ENCODE measurements around the gene SLC39A6.
"Not testable (repeated sequence)": the region's sequence is repeated elsewhere in the genome, so short reads cannot be mapped to it uniquely, and the experiment has no call there.

Gene SLC39A6

DNA sequence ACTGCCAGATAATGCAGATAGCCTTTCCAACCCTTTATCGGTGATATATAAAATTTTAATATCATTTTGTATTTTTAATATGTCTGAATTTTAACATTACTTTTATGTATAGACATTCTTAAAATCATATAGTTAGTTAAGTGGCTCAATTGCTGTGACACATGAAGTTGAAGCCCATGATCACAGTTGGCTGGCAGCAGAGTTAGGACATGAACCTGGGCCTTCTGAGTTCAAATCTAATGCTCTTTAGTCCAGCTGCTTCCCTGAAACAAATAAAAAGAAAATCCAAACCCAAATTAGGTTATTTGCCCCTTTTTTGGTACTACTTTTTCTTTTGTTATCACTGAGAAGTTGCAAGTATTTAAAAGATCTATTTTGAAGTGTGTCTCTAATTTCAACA, 6.1 kb upstream of the SLC39A6 start:
- DNase-seq (ENCODE audit: low spot score) = no peak

DNA sequence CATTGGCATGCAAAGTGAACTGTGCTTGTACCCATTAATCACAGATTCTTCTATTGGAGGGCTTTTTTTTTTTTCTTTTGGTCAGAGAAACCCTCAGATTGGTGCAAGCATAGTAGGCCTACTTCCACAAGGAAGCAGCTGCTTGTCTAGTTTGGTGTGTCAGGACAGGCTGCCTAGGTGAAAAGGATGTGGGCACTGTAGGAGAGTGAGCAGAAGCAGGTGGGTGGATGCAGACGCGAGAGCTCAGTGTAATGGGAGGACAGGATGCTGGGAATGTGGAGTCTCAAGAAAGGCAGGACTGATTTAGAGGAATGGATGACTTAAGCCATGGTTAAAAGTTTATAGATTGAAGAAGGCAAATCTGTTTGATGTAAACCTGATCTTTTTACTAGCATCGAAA, 3.6 kb upstream of the SLC39A6 start:
- no peak for DNase-seq (ENCODE audit: low spot score)

DNA sequence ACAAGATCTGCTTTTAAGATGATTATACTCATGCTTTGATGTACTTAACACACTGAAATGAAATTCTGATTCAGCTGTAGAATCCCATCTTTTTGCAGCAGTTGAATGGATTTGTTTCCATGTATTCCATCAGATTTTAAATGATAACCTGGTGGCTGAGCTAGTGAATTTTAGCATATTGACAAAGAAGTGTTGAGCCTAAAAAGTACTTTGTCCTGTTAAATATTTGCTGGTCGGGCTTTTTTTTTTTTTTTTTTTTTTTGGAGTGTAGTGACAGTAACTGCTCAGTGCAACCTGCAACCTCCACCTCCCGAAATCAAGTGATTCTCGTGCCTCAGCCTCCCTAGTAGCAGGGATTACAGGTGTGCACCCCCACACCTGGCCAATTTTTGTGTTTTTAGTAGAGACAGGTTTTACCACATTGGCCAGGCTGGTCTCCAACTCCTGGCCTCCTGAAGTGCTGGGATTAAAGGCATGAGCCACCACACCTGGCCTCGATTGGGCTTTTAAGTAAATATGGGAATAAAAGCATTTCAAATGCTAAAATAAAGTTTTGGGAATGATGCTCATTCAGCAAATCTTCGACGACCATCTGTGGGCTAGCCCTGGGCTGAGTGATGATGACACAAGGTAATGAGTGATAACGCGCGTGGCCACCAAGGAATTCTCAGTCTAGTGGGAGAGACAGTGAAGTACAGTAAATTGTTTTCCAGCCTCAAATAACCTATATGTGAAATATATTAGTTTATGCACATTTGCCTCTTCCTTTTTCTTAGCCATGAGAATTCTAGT, 2.7 kb upstream of the SLC39A6 start:
- DNase-seq (ENCODE audit: low spot score) = no peak

GRCh38 chr18:36130883-36131653, 1.9 kb upstream of the SLC39A6 start:
- DNase-seq (ENCODE audit: low spot score) = no peak

DNA sequence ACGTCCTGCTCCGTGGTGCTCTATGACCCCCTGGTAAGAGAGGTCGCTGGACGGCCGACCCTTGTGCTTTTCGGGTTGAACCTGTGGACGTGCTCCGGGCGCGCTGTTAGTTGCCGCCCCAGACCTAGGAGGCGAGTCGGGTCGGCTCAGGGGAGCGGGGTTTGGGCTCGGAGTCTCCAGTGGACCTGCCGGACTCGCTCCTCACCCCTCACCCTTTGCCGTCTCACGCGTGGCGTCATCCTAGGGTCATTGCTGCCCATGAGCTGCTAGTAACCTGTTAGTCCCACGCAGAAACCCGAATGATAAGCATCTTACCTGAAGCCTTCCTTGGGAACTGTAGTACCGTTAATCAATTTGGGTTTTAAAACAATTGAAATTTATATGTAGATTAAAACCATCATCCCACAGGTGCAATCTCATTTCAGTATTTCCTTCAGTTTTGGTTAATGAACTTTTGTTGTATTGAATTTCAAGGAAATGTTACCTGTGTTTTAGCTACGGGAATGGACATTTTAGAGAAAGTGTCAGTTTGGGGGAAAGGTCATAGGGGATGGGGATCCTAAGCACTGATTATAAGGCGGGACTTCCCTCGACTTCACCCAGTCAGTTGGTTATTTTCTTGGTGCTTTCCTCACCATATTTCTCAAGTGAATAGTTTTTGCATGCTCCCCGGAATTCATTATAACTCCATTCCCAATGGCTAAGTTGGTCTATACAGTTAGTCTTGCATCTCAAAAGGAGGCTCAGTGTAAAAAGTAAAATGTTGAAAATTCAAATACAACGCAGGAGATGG, 1.1 kb upstream of the SLC39A6 start:
- DNase-seq (ENCODE audit: low spot score) = no peak

DNA sequence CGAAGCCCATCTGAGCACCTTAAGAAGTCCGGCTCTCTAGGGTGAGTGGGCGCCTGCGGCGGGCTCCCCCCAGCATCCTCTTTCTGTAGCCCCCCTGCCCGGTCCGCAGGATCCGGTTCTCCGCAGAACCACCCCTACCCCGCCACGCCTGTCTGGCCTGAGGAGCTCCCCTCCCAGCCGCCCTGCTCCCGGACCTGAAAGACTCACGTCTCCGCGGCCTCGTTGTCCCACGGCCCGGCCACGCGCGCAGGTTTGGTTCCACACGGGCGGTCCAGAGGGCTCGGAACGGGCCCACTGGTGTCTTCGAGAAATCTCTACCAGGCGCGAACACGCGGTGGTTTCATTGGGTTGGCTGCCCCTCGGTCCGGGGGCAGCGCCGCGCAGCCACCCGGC, 237 bp downstream of the SLC39A6 start:
- no peak for DNase-seq (ENCODE audit: low spot score)

GRCh38 chr18:36128530-36128870, 640 bp downstream of the SLC39A6 start:
- no peak for DNase-seq (ENCODE audit: low spot score)

- DNase-seq (ENCODE audit: low spot score) = no peak
Observed at GRCh38 chr18:36127836-36128529, 1.2 kb downstream of the SLC39A6 start.

DNA sequence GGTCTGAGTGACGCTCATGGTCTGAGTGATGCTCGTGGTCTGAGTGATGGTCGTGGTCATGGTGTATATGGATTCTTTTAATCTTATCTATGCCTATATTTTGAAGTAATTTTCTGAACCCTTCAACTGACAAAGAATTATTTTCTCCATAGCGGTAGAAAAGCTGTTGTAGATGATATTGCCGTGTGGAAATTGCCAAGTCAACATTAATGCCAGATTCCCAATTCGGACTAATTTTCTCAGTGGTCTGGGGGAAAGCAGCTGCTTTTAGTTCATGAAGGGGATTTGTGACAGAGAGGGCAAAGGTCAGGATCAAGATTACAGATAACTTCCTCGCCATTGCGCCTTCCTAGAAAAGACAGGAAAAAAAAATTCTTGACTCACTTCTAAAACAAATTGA, 2.5 kb downstream of the SLC39A6 start:
- no peak for DNase-seq (ENCODE audit: low spot score)

DNA sequence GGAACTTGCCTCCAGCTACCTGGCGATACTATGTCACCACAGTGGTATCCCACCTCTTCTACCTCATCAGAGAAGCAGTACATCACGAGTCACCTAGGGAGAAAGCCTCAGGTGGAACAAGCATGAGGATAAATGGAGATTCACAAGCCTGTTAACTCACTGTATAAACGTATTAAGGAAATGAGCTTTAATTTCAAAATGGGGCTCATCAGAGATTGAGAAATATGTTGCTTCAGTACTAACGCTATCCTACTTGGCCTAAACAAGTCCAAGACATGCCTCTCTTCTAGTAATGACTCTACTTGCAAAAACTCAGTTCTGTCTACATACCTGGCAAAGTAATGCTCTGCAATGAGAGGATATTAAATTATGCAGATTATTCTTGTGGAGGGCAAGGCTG, 4.3 kb downstream of the SLC39A6 start:
- DNase-seq (ENCODE audit: low spot score) = no peak

GRCh38 chr18:36120297-36120696, 8.8 kb downstream of the SLC39A6 start:
- DNase-seq (ENCODE audit: low spot score) = no peak

- DNase-seq (ENCODE audit: low spot score) = not testable (repeated sequence)
Observed at GRCh38 chr18:36116771-36117170, 12.4 kb downstream of the SLC39A6 start.

DNA sequence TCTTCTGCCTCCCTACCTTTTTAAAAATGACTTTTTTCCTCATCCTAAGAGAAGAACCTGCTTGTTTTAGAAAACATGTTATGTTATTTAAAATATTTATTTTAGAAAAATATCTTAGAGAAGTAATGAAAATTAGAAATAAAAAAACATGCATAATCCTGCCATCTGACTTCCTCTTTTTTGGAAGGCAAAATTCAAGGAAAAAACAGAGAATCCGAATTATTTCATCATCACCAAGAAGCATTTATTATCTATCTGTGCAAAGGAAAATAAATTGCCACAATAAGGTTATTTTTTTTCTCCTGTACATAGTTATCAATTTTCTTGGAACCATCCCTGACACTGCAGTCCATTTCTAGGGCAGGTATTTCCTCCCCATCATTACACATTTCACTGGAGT, 14.4 kb downstream of the SLC39A6 start:
- DNase-seq (ENCODE audit: low spot score) = no peak

- no peak for DNase-seq (ENCODE audit: low spot score)
Observed at GRCh38 chr18:36114251-36114650, 14.9 kb downstream of the SLC39A6 start.

GRCh38 chr18:36112302-36112701, 16.8 kb downstream of the SLC39A6 start:
- no peak for DNase-seq (ENCODE audit: low spot score)

DNA sequence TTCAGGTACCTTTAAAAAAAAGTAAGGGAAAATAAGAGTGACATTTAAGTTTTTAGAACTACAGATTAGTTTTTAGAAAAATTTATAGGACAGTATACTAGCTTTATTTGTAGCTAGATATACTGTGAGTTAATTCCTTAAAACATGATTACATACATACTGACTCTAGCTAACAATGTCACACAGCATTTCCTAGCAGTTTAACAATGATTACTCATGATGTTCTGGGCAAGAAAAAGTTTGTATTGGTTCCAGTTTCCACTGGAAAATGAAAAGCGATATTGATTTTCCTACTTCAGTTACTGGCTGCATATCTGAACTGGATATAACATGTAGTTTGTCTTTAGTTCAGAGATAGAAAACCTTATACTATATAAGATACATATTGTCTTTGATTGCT, 19.4 kb downstream of the SLC39A6 start:
- DNase-seq (ENCODE audit: low spot score) = no peak

GRCh38 chr18:36108601-36109000, 20.5 kb downstream of the SLC39A6 start:
- no peak for DNase-seq (ENCODE audit: low spot score)

DNA sequence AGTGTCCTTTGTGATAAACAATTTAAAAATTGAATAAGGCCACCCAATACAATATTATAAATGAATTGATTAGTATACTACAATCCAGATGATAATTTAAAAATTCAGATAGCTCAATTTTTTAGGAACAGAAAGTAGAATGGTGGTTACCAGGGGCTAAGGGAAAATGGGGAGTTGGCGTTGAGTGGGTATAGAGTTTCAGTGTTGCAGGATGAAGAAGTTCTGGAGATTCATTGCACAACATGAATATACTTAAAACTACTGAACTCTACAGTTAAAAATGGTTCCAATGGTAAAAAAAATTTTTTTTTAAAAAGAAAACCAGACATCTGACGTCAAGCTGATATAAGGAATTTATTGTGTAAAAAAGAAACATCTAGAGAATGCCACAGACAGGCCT, 20.9 kb downstream of the SLC39A6 start:
- DNase-seq (ENCODE audit: low spot score) = no peak

GRCh38 chr18:36107477-36107876, 21.7 kb downstream of the SLC39A6 start:
- DNase-seq (ENCODE audit: low spot score) = no peak

DNA sequence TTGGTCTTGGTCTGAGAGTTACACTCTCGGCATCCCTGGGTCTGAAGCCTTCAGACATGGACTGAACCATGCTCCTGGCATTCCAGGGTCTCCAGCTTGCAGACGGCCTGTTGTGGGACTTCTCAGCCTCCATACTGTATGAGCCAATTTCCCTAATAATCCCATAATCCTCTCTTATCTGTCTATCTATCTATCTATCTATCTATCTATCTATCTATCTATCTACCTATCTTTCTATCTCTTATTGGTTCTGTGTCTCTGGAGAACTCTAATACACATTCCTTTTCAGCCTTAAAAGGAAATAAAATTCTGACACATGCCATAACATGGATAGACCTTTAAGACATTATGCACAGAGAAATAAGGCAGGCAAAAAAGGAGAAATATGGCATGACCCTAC, 24.4 kb downstream of the SLC39A6 start:
- no peak for DNase-seq (ENCODE audit: low spot score)

GRCh38 chr18:36101943-36102342, 27.2 kb downstream of the SLC39A6 start:
- no peak for DNase-seq (ENCODE audit: low spot score)

DNA sequence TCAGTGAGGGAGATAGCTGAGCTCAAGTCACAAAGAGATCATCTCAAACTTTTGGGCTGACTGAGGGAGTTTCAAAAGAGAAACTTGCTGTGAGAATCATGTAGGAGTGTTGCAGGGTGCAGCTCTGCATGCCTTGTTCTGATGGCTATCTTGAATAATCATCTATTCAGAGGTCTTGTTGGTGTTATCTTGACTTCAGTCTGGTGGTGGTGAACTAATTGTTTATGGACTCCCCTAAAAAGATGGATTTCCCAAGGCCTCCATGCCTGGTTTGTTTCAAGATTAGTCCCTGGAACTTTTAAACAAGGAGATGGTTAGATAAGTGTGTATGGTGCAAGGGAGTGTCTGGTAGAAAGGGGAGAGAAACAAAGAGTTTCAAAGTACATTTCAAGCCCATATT, 29.8 kb downstream of the SLC39A6 start:
- DNase-seq (ENCODE audit: low spot score) = no peak
